GM23338 (cell line): ENCODE results near the gene BCL11B. TPM values are rescaled to one million over a fixed set of nuclear protein-coding genes. Genes with fewer than 3 reads are reported as not detected.

Experiments used
- ATAC-seq: fragments of 200-7000 bp; cut with Tn5 transposase; 3 replicates; pipeline ENCODE4 v1.9.1; 2020
- DNase-seq: peaks from one replicate; pipeline ENCODE4 v3.0.0-alpha.2; 2015; ENCODE audit warnings: low spot score
- H2AFZ ChIP-seq: fragments of 200-600 bp; sonication (generic); 2 replicates; pipeline ENCODE4 v1.8.0; 2016; ENCODE audit warnings: antibody characterized with exemption, mild to moderate bottlenecking, moderate library complexity
- H3F3A ChIP-seq: fragments of 200-600 bp; sonication (generic); replicated peaks from 2 replicates; pipeline ENCODE4 v1.8.0; 2017; ENCODE audit warnings: antibody characterized with exemption, mixed run types, low read depth
- H3K27ac ChIP-seq: fragments of 200-600 bp; sonication (generic); 2 replicates; pipeline ENCODE4 v1.6.1; 2016; ENCODE audit warnings: low read depth
- H3K27me3 ChIP-seq: fragments of 200-600 bp; sonication (generic); 2 replicates; pipeline ENCODE4 v1.8.0; 2016; ENCODE audit warnings: mild to moderate bottlenecking, mixed run types, moderate library complexity; ENCODE audit not compliant: insufficient read depth
- H3K36me3 ChIP-seq: fragments of 200-600 bp; sonication (generic); 2 replicates; pipeline ENCODE4 v1.8.0; 2016; ENCODE audit warnings: mild to moderate bottlenecking; ENCODE audit not compliant: insufficient read depth
- H3K4me1 ChIP-seq: fragments of 200-600 bp; sonication (generic); 2 replicates; pipeline ENCODE4 v1.8.0; 2016; ENCODE audit warnings: mild to moderate bottlenecking, moderate library complexity; ENCODE audit not compliant: insufficient read depth
- H3K4me2 ChIP-seq: fragments of 200-600 bp; sonication (generic); 2 replicates; pipeline ENCODE4 v1.7.1; 2017; ENCODE audit warnings: mixed run types
- H3K4me3 ChIP-seq: fragments of 200-600 bp; sonication (generic); 2 replicates; pipeline ENCODE4 v1.6.1; 2016; ENCODE audit warnings: mixed run types
- H3K79me2 ChIP-seq: fragments of 200-600 bp; sonication (generic); replicated peaks from 2 replicates; pipeline ENCODE4 v1.8.0; 2017; ENCODE audit warnings: mild to moderate bottlenecking; ENCODE audit not compliant: insufficient read depth
- H3K9me2 ChIP-seq: fragments of 200-600 bp; sonication (generic); 2 replicates; pipeline ENCODE4 v1.8.0; 2017; ENCODE audit not compliant: insufficient read depth
- H4K20me1 ChIP-seq: fragments of 200-600 bp; sonication (generic); replicated peaks from 2 replicates; pipeline ENCODE4 v1.8.0; 2017; ENCODE audit warnings: mild to moderate bottlenecking; ENCODE audit not compliant: insufficient read depth
- H3K27ac Mint-ChIP-seq: 2 replicates; pipeline ENCODE4 v1.8.0; 2020; ENCODE audit warnings: inconsistent platforms, mild to moderate bottlenecking, moderate library complexity, mixed read lengths
- H3K27me3 Mint-ChIP-seq: 3 replicates; pipeline ENCODE4 v1.8.0; 2022; ENCODE audit warnings: low read depth, mild to moderate bottlenecking, moderate library complexity, mixed read lengths, inconsistent platforms; ENCODE audit not compliant: insufficient read depth, poor library complexity
- H3K36me3 Mint-ChIP-seq: 3 replicates; pipeline ENCODE4 v1.8.0; 2021; ENCODE audit warnings: low read depth, mild to moderate bottlenecking, inconsistent platforms, moderate library complexity, mixed read lengths
- H3K4me1 Mint-ChIP-seq: 3 replicates; pipeline ENCODE4 v1.8.0; 2020; ENCODE audit warnings: mild to moderate bottlenecking, inconsistent platforms, mixed read lengths
- H3K4me3 Mint-ChIP-seq: 3 replicates; pipeline ENCODE4 v1.8.0; 2021; ENCODE audit warnings: moderate library complexity, mild to moderate bottlenecking, inconsistent platforms, mixed read lengths
- H3K9me3 Mint-ChIP-seq: 3 replicates; pipeline ENCODE4 v1.8.0; 2020; ENCODE audit warnings: moderate library complexity, mild to moderate bottlenecking, inconsistent platforms, mixed read lengths
- CREB1 ChIP-seq: fragments of 250-450 bp; sonication (Bioruptor Pico); IDR thresholded peaks from 2 replicates; pipeline ENCODE4 v1.5.0; 2020; ENCODE audit warnings: low read depth, mild to moderate bottlenecking, moderate library complexity
- CTCF ChIP-seq, 2 experiments: fragments of 200-600 bp in 1 of 2; sonication (generic) in 1 of 2; conservative IDR thresholded peaks; 2 replicates each; pipeline versions ENCODE4 v1.5.1 to v1.6.1; 2016 to 2017; ENCODE audit warnings: antibody characterized with exemption in 2 of 2, low read depth in 2 of 2, mild to moderate bottlenecking in 2 of 2, moderate library complexity in 1 of 2
- ETS1 ChIP-seq: IDR thresholded peaks from 2 replicates; pipeline ENCODE4 v1.6.1; 2016; ENCODE audit warnings: antibody characterized with exemption
- EZH2phosphoT487 ChIP-seq: fragments of 200-600 bp; sonication (generic); IDR thresholded peaks from one replicate; pipeline ENCODE4 v1.8.1; 2018; ENCODE audit warnings: antibody characterized with exemption; ENCODE audit not compliant: unreplicated experiment
- JUNB ChIP-seq: IDR thresholded peaks from one replicate; pipeline ENCODE4 v1.6.1; 2016; ENCODE audit warnings: antibody characterized with exemption; ENCODE audit not compliant: unreplicated experiment
- POLR2AphosphoS5 ChIP-seq: IDR thresholded peaks from 2 replicates; pipeline ENCODE4 v1.6.1; 2016; ENCODE audit warnings: antibody characterized with exemption, low read depth
- STAT1 ChIP-seq: IDR thresholded peaks from one replicate; pipeline ENCODE4 v1.6.1; 2016; ENCODE audit warnings: antibody characterized with exemption; ENCODE audit not compliant: unreplicated experiment
- ZNF114 ChIP-seq: fragments of 250-450 bp; sonication (Bioruptor Pico); IDR thresholded peaks from 2 replicates; pipeline ENCODE4 v1.5.0; 2020; ENCODE audit warnings: mild to moderate bottlenecking, moderate library complexity
- polyA plus RNA-seq: library from polyadenylated mRNA; unstranded; fragments of >200 nt; fragmentation: Nextera tagmentation; extraction: Ambion mirVana; gene quantifications from 2 replicates; pipeline ENCODE4 v1.2.1, GENCODE V29; 2016
- total RNA-seq: library from RNA; depleted of rRNA; stranded (reverse); fragments of >200 nt; shearing (Covaris generic); gene quantifications from 2 replicates; pipeline ENCODE4 v1.2.3, GENCODE V29; 2014
- TF ChIP-seq, protein P1 (sequence below): IDR thresholded peaks from one replicate; pipeline ENCODE4 v1.6.1; 2018; ENCODE audit warnings: antibody characterized with exemption; ENCODE audit not compliant: unreplicated experiment

The BCL11B gene
- total and polyA plus RNA-seq, 2 experiments from 2014 or later, result 2.4 to 6.7 TPM

- Histone ChIP-seq H3K9me2 (no peaks in the 10 kb centered on the region), H3K36me3 (no peaks in the 10 kb centered on the region), H3K27me3 (no peaks in the 10 kb centered on the region), H2AFZ (no peak overlapping the region), H3K4me3 (no peak overlapping the region), H3K79me2 (peaks cover 82% of the 10 kb centered on the region), H3K4me2 (peak overlapping the region; percentile 57; the same call in 1 of the 2 replicates), H3F3A (no peaks in the 10 kb centered on the region), H3K27ac (peak overlapping the region; percentile 47), H4K20me1 (no peaks in the 10 kb centered on the region), H3K4me1 (peaks cover 35% of the 10 kb centered on the region)
- no peaks in the 10 kb centered on the region for H3K36me3 Mint-ChIP-seq
- H3K4me1 Mint-ChIP-seq, result peaks cover 60% of the 10 kb centered on the region
- H3K27me3 Mint-ChIP-seq, result peaks cover 14% of the 10 kb centered on the region
- H3K4me3 Mint-ChIP-seq, result no peak overlapping the region; the same call in 2 of the 3 replicates
- no peak for TF ChIP-seq STAT1
- no peak for TF ChIP-seq ETS1
- TF ChIP-seq CREB1, result no peak
- TF ChIP-seq, protein P1, sequence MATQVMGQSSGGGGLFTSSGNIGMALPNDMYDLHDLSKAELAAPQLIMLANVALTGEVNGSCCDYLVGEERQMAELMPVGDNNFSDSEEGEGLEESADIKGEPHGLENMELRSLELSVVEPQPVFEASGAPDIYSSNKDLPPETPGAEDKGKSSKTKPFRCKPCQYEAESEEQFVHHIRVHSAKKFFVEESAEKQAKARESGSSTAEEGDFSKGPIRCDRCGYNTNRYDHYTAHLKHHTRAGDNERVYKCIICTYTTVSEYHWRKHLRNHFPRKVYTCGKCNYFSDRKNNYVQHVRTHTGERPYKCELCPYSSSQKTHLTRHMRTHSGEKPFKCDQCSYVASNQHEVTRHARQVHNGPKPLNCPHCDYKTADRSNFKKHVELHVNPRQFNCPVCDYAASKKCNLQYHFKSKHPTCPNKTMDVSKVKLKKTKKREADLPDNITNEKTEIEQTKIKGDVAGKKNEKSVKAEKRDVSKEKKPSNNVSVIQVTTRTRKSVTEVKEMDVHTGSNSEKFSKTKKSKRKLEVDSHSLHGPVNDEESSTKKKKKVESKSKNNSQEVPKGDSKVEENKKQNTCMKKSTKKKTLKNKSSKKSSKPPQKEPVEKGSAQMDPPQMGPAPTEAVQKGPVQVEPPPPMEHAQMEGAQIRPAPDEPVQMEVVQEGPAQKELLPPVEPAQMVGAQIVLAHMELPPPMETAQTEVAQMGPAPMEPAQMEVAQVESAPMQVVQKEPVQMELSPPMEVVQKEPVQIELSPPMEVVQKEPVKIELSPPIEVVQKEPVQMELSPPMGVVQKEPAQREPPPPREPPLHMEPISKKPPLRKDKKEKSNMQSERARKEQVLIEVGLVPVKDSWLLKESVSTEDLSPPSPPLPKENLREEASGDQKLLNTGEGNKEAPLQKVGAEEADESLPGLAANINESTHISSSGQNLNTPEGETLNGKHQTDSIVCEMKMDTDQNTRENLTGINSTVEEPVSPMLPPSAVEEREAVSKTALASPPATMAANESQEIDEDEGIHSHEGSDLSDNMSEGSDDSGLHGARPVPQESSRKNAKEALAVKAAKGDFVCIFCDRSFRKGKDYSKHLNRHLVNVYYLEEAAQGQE, result no peak
- peak; percentile 35 for DNase-seq
- ATAC-seq, result no peak
- H3K27ac Mint-ChIP-seq, result peak overlapping the region; percentile 59
- no peaks in the 10 kb centered on the region; the same call in 2 of the 3 replicates for H3K9me3 Mint-ChIP-seq
Observed at GRCh38 chr14:99191395-99192027, 80.5 kb downstream of the BCL11B start.

DNA sequence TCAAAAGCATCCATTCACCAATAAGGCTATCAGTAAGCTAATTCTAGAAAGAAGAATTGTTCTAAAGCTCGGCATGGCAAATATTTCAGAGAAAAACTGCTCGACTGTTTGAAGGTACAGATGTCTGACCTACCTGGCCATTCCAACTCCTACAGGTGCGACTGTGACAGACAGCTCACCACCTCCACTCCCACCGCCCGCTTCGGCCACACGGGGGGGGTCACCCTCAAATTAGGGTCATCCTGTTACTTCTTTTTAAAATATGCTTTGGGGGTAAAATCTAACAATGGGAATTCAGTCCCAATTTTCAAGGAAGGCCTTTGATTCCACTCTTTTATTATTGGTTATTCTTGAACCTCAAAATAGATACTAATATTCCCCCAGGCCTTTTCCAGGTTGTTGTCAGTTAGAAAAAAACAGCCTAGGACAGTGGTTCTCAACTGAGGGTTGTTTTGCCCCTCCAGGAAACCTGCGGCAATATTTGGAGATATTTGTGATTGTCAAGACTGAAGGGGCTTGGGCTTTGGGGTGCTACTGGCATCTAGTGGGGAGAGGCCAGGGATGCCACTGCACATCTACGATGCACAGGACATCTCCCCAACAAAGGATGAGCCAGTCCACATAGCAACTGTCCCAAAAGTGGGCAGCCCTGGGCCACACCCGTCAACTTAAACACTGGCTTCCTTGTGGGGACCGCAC lies 81.2 kb downstream of the BCL11B start:
- DNase-seq (no peak), ATAC-seq (no peak)
- Mint-ChIP-seq H3K27ac (no peak overlapping the region; the same call in 1 of the 2 replicates), H3K27me3 (peaks cover 10% of the 10 kb centered on the region), H3K4me1 (peaks cover 60% of the 10 kb centered on the region), H3K9me3 (no peaks in the 10 kb centered on the region; the same call in 2 of the 3 replicates), H3K4me3 (no peak overlapping the region), H3K36me3 (no peaks in the 10 kb centered on the region)
- Histone ChIP-seq H3K36me3 (no peaks in the 10 kb centered on the region), H3F3A (no peaks in the 10 kb centered on the region), H4K20me1 (no peaks in the 10 kb centered on the region), H2AFZ (no peak overlapping the region), H3K27ac (peak overlapping the region; percentile 47), H3K4me3 (no peak overlapping the region), H3K4me2 (0 out of 2 replicates have a peak overlapping the region, but pooled peaks have one; percentile 40), H3K9me2 (no peaks in the 10 kb centered on the region), H3K79me2 (peaks cover 88% of the 10 kb centered on the region), H3K27me3 (no peaks in the 10 kb centered on the region), H3K4me1 (peaks cover 35% of the 10 kb centered on the region)
- TF ChIP-seq EZH2phosphoT487, result no peak
- TF ChIP-seq CREB1, result no peak
- TF ChIP-seq ZNF114, result no peak
- no peak for TF ChIP-seq POLR2AphosphoS5
- no peak for TF ChIP-seq JUNB
- TF ChIP-seq CTCF (conservative IDR thresholded peaks at IDR 0.05; ENCODE audit: low read depth in 2 of 2), result no peak
- TF ChIP-seq, protein P1, result no peak
- no peak for TF ChIP-seq ETS1
